ENCODE results near the gene VPS11.

The VPS11 gene

GRCh38 chr11:119024430-119025098 is 43.1 kb upstream of the VPS11 start:
- ChIA-PET CTCF (interaction anchor here (0.9 to 1.9 kb wide), 4 partner anchors 11 to 313 kb away, joined by 3 to 4 read pairs (median 3); partner anchors contain the start of gene VPS11), POLR2A (no interaction called here)
- no peak for TF ChIP-seq CTCF (IDR thresholded peaks at IDR 0.05; ENCODE audit: control extremely low read depth, extremely low read depth, low read depth, missing control alignments)
- DNase-seq (ENCODE audit: extremely low spot score), result no peak

- POLR2A ChIA-PET, result no interaction called here
- CTCF ChIA-PET, result interaction anchor here (1.0 to 1.3 kb wide), 2 partner anchors 11 to 43 kb away, joined by 3 read pairs; partner anchors contain the start of gene VPS11
- DNase-seq (ENCODE audit: extremely low spot score), result no peak
- TF ChIP-seq CTCF (IDR thresholded peaks at IDR 0.05; ENCODE audit: control extremely low read depth, extremely low read depth, low read depth, missing control alignments), result no peak
Measured at GRCh38 chr11:119025099-119025473, 42.5 kb upstream of the VPS11 start.

GRCh38 chr11:119025541-119025940 is 42.1 kb upstream of the VPS11 start:
- ChIA-PET CTCF (interaction anchor here (1.0 to 1.3 kb wide), 2 partner anchors 10 to 42 kb away, joined by 3 read pairs; partner anchors contain the start of gene VPS11), POLR2A (no interaction called here)
- no peak for DNase-seq (ENCODE audit: extremely low spot score)
- TF ChIP-seq CTCF (IDR thresholded peaks at IDR 0.05; ENCODE audit: control extremely low read depth, extremely low read depth, low read depth, missing control alignments), result no peak

GRCh38 chr11:119025978-119026766 is 41.4 kb upstream of the VPS11 start:
- CTCF ChIA-PET, result interaction anchor here (1.2 to 1.3 kb wide), 2 partner anchors 42 to 96 kb away, joined by 3 read pairs; partner anchors contain the start of gene VPS11
- POLR2A ChIA-PET, result interaction anchor here (0.6 to 0.8 kb wide), 2 partner anchors 11 to 26 kb away, joined by 3 to 9 read pairs; no protein-coding TSS in a partner anchor
- DNase-seq (ENCODE audit: extremely low spot score), result peak; percentile 5
- TF ChIP-seq CTCF (IDR thresholded peaks at IDR 0.05; ENCODE audit: control extremely low read depth, extremely low read depth, low read depth, missing control alignments), result no peak

DNA sequence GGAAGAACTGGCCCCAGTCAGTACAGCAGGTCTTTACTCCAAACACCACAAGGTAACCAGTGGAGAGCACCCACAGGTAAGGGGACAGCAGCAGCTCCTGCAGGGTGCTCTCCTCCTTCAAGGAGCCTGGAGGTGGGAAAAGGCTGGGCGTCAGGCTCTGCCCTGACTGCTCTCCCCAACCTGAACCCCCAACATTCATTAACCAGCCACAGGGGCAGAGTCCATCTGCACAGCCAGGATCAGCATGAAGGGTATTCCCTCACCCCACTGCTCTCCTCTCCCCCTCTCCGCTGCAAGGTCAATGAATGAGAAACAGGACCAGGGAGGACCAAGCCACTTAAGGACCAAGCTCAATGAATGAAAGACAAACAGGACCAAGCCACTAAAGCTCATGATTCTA is 40.6 kb upstream of the VPS11 start:
- CTCF ChIA-PET, result interaction anchor here (1.2 kb wide), 1 partner anchor 97 kb away, joined by 3 read pairs; no protein-coding TSS in a partner anchor
- POLR2A ChIA-PET, result interaction anchor here (0.8 kb wide), 1 partner anchor 26 kb away, joined by 3 read pairs; no protein-coding TSS in a partner anchor

More for the DNA sequence above, 40.6 kb upstream of the VPS11 start:
- no peak for TF ChIP-seq CTCF (IDR thresholded peaks at IDR 0.05; ENCODE audit: control extremely low read depth, extremely low read depth, low read depth, missing control alignments)
- DNase-seq (ENCODE audit: extremely low spot score), result no peak

All from GM10248 (cell line).